HG02759 (cell line): ENCODE results near the gene TMEM140.
"Not testable (repeated sequence)": the region's sequence is repeated elsewhere in the genome, so short reads cannot be mapped to it uniquely, and the experiment has no call there.

Experiments
- ATAC-seq: cut with Tn5 transposase; IDR thresholded peaks from one replicate; pipeline ENCODE4 v1.9.1; 2021; ENCODE audit warnings: mild to moderate bottlenecking, moderate library complexity; ENCODE audit not compliant: unreplicated experiment

TMEM140 gene

DNA sequence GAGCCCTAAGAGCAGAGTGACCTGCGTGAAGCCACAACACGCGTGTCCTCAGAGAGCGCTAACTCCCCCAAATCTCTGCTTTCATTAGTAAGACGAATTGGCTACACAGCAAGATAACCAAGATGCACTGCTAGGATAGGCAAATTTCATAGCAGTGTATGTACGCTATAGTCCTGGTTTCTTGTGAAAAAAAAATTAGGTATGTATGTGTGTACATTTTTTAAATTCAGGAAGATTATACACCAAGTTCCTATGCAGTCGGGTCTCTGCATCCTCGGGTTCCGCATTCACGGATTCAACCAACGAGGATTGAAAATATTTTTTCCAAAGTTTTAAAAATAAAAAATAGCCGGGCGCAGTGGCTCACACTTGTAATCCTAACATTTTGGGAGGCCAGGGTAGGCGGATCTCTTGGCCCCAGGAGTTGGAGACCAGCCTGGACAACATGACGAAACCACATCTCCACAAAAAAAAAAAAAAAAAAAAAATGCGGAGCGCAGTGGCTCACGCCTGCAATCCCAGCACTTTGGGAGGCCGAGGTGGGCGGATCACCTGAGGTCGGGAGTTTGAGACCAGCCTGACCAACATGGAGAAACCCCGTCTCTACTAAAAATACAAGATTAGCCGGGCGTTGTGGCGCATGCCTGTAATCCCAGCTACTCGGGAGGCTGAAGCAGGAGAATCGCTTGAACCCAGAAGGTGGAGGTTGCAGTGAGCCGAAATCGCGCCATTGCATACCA lies 64.2 kb downstream of the TMEM140 start:
- ATAC-seq = not testable (repeated sequence)

- ATAC-seq = no peak
These were observed 66.0 kb downstream of the TMEM140 start for GRCh38 chr7:135213831-135214230.

GRCh38 chr7:135215180-135215579 lies 67.3 kb downstream of the TMEM140 start:
- ATAC-seq = no peak

DNA sequence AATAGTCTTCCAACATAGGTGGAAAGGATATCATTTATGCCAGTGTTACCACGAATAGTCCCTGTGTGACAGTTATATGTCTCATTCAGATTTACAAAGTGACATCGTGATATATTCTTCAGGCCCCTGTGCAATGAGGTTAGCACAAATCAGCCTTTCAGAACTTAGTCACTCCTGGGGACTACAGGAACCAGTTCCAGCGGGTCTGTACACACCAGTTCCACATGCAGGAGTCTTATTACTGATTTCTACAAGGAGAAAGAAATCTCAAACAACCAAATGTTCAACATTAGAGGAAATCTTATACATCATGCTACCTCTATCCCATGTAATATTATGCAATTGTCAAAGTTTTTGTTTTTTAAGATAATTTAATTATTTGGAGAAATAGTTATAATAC lies 67.8 kb downstream of the TMEM140 start:
- no peak for ATAC-seq
